Activated CD8-positive, alpha-beta memory T cell treated with anti-CD3 and anti-CD28 coated beads for 48 hours (primary cell): ENCODE data around the gene DIO3.

ENCODE experiments used
- DNase-seq, 3 experiments: peaks; one replicate each; pipeline ENCODE4 v3.0.0-alpha.2; 2020; ENCODE audit warnings: low read depth in 2 of 3, low spot score in 2 of 3

The DIO3 gene

GRCh38 chr14:101579372-101580080 lies 18.2 kb downstream of the DIO3 start:
- no peak for DNase-seq

DNA sequence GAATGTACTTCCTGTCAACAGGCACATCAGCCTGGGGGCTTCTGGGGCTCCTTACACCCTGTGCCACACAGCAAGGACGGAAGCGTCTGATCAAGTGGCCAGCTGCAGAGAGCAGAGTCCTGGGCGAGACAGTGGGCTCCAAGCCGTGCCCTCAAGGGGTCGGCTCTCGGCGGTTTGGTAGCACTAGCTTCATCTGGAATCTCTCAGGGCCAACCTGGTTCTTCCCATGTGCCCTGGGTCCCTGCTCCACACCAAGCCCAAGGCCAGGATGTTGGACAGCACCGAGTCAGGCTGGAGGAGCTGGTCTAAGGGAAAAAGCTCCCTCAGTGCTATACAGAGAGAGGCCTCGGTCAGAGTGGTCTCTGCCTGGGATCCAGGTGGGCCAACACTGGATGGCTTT lies 20.5 kb downstream of the DIO3 start:
- DNase-seq: no peak

- DNase-seq: no peak
Measured at GRCh38 chr14:101582294-101582693, 21.0 kb downstream of the DIO3 start.

DNA sequence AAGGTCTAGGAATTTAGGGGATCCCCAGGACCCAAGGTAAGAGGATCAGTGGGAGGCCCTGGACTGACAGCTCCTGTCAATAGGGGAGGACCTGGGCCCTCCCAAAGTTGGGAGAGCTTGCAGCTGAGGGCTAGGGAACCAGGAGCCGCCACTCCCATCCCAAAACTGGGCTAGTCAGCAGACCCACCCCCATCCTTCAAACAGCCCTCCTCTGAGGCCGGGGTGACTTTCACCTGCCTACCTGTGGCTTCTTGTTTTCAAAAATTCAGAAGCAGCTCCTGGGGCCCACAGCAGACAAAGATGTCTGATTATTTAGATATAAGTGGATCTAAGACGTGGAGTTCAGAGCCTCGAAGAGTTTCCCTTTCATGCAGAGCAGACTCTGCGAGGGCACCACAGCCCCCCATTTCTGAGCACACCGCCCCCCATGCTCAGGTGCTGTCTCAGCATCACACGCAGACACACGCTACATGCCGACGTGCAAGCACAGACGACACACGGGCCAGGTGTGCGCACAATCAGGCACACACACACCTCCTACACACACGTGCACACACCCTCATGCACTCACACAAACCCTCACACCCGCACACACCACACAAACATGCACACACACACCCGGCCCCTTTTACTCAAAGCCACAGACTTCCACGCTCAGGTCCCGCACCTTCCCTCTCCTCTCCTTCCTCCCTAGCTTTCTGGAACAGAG lies 21.9 kb downstream of the DIO3 start:
- no peak for DNase-seq

DNA sequence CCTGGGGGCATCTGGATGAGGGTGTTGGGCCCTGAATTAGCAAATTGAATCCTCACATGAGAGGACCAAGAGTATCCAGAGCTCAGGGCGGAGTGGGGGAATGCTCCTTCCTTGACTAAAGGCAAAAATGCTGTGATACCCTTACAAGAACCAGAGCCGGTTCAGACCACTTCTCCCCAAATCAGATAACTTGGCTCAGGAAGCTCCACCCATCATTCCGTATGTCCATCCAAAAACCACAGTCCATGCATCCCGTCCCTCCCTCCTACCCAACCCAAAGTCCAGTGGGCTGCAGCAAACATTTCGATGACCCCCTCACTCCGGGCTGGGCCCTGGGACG lies 22.4 kb downstream of the DIO3 start:
- no peak for DNase-seq

DNA sequence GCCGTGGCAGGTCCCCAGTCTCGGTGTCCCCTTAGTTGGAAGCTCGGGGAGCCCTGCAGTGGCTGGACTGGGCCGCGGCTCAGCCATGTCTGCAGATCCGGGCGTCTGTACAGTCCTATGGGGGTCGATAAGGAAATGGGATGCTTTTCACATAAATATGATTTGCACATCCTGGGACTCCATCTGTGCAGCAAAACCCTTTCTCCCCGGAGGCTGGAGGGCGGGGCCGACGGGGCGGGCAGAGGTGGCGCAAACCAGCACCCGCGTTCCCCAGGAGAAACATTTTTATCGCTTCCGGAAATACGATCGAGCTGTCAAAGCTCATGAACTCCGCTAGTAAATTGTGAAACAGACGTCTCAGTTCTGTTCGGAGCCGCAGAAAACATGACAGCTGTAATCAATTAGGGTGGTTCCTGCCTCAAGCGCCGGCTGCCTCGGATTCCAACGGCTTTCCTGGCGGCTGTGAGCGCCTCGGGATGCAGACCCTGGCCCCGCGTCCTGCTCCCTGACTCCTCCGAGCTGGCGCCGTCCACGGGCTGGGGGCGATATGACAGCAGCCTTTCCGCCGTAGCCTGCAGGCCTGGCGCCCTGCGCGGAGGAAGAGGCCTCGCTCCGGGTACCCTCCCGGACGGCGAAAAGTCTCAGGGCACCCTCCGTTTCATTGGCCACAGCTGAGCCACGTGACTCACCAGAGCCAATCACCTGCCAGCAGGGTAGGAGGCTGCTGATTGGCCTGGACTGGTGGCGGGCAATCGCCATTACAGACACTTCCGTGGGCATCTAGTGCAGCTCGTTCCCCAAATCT lies 23.0 kb downstream of the DIO3 start:
- DNase-seq: no peak

GRCh38 chr14:101585211-101585610 lies 23.9 kb downstream of the DIO3 start:
- DNase-seq: no peak

DNA sequence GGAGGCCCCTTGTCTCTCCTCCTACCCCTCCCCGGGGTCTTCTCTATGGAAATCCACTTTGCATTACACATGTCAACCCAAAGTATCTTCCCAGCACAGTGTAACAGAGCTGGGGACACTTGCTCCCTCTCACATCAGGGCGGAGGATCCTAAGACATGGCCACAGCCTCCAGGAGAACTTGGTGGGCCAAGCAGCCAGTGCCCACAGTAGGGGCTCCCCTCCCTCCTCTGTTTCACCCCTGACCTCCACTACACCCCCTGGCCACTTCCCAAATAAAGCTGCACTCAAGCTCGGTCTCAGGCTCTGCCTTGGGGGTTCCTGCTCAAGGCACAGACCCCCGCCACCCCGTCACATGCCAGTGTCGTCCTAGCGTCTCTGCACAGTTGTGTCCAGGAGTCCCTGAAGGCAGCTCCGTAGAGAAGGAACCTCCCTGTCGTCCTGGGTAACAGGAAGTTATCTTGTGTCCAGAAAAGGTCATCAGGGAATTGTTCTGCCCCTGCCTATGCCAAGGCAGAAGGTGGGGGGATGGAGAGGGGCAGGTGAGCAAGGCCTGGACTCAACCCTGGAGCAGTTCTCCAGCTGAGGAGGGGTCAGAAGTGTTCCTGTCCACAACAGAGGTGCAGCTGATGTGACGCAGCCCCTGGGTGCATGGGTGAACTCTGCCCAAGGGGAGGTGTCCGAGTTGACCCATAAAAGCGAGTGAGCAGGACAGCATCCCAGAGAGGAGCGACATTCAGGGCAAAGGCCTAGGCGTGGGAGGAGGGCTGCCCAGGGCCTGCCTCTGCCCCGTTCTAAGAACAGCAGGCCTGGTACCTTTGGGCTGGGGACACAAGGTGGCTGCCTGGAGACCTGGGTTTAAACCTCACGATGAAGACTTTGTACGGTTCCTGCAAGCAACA lies 25.5 kb downstream of the DIO3 start:
- DNase-seq: no peak

- DNase-seq: no peak
Measured at GRCh38 chr14:101587441-101587911, 26.2 kb downstream of the DIO3 start.

GRCh38 chr14:101588286-101588975 lies 27.1 kb downstream of the DIO3 start:
- no peak for DNase-seq

DNA sequence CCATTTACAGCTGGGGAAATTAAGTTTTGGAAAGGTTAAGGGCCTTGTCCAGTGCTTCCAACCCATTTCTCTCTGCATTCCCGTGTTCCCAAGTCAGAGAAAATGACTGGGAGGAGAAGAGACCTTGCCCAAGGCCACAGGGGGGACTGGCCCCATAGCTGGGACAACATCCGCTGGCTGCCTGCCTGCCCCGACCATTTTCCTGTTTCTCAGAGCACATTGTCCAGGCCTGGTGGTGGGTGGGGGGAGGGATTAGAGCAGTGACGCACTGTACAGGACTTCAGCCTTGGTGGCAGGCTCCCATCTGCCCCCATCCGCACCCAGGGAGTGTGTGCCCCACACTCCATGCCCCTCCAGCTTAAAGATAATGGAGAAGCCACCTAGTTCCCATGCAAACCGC lies 27.7 kb downstream of the DIO3 start:
- DNase-seq: no peak

DNA sequence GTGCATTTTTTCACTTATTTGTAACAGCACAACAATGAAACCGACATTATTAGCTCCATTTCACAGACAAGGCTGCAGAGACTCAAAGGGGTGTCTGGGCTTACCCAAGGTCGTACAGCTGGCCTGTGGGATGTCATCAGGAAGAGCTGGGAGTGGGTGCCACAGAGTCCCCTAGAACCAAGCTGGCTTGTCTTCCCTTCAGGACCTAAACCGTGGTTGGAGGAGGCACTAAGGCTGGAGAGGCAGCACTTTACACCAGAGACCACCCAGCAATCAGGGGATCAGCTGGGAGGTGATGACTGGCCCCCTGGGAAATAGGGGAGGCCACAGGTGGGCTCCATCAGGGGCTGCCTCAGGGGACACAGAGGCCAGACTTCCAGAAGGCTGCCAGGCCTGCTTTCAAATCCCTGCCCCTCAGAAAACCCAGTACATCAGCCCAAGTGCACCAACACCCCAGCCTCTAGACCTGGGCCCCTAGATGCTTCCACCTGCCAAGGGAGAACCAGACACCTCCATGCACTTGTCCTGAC lies 28.3 kb downstream of the DIO3 start:
- no peak for DNase-seq

DNA sequence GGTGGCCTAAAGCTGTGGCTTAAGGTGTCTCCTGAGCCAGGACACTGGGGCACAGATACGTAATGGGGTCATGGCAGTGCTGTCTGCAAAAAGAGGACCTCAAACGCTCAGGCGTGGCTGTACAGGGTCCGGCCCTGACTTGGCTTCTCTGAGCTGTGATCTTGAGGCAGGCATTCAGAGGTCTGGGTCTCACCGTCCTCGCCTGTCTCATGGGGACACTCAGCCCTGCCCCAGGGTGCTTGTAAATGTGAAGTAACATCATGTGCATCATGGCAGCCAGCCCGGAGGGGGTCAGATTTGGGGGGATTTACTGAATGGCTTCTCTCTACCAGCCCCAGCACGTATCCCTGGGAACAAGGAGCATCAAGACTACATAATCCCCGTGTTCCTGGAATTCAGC lies 28.8 kb downstream of the DIO3 start:
- no peak for DNase-seq

DNA sequence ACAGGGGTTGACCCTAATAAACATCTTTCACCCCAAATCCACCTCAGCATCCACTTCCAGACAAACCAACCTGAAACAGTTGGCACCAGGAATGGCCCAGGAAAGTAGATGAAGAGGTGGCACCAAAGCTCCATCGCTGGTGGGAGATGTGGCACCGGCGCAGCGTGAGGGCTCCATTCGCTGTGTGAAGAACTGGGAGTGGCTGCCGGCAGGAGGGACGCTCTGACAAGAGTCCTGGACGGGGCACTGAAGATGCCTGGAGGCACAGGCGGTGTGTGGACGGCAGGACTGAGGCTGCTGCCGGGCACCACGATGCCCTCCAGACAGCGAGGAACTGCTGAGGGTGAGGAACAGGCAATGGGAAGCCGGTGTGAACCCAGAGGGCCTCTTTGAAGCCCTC lies 29.3 kb downstream of the DIO3 start:
- DNase-seq: no peak

- DNase-seq: no peak
Measured at GRCh38 chr14:101591121-101591520, 29.8 kb downstream of the DIO3 start.

DNA sequence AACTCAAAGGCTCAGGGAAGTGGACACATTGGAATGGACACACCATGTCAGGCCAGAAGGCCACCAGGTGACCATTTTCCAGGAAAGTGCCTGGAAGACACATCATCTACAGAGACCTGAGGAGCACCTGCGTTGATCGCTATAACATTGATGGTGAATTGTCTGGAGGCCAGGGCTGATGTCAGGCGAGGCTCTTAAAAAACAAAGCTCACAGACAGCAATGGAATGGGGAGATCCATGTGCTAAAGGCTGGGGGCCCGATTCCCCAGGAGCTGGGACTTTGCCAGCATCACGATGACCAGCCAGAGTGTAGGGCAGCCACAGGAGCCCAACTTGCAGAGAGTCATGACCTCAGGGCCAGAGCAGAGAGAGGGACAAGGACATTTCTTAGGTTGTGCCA lies 30.3 kb downstream of the DIO3 start:
- no peak for DNase-seq

DNA sequence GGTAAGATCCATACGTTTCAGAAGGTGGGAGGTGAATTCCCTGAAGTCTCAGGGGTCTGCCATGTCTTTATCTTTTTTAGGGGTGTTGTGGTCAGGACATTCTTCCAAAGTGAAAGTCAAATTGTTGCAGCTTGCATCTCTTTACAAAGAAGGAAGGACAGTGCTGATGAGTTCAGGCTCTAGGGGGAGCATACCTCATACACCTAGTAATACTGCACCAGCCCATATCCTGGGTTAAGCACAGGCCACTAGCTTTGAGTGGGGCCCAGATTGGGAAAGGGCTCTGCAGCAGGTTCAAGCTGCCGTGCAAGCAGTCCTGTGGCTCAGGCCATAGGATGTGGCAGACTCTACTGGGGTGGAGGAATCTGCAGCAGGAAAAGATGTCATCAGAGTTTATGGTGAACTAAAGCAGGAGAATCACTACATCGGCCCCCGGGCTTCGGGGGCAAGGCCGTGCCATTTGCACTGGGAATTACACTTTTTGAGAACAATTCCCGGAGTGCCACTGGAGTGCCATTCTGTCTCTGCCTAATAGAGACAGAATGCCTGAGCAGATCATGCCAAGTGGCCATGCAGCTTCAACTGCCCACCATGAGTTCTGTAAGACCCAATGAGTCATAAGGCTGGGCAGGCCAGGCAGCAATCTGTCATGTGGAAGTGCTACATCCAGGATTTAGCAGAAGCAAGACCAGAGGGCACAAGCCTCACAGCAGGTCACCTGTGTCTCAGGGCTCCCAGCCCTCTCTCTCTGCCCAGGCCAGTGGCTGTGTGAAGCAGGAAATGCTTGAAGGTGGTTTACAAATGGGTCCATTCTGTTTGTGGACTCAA lies 32.3 kb downstream of the DIO3 start:
- DNase-seq: no peak

DNA sequence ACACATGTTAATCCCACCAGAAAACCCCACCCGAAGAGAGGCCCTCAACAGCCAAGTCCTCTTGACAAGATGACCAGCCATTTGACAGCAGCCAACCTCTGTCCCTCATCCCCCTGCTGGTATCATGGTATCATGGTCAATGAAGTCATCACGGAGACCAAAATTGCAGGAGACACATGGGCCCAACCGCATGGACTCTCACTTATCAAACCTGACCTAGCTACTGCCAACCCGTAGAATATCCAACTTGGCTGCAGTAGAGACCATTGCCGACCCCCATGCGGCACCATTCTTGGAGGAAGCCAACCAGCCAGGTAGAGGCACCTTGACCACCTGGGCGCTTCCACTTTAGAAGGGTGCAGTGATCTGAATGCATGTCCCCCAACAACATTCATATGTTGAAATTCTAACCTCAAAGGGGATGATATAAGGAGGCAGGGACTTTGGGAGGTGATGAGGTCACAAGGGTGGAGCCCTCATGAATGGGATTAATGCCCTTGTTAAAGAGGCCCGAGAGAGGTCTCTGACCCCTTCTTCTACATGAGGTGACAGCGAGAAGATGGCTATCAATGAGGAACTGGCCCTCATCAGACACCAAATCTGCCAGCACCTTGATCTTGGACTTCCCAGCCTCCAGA lies 33.3 kb downstream of the DIO3 start:
- DNase-seq: no peak

DNA sequence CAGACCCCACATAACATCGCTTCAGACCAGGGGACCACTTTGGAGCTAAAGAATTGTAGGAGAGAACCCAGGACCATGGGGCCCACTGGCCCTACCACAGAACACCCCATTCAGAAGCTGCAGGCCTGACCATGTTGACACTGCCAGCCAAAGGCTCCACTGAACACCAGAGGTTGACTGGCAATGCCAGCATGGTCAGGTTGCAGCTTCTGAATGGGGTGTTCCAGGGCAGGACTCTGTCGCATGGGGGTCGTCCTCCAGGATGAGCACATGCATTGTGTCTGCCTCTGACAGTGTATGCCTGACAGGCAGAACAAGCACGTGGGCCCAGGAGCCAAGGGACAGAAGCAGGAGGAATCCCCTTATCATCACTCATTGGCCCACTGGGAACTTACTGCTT lies 34.1 kb downstream of the DIO3 start:
- no peak for DNase-seq
